ENCODE results near the gene TTLL1.

- TF ChIP-seq CTCF (IDR thresholded peaks at IDR 0.05; ENCODE audit: low read length) (no peak), EZH2 (IDR thresholded peaks at IDR 0.05; ENCODE audit: borderline replicate concordance, low read length) (no peak)
Observed at GRCh38 chr22:42994276-42994916, 94.8 kb downstream of the TTLL1 start.

Measured in OCI-LY1 (cell line).